ENCODE results near the gene LHX5. TPM values are rescaled to one million over a fixed set of nuclear protein-coding genes. Genes with fewer than 3 reads are reported as not detected.
"Not testable (repeated sequence)": the region's sequence is repeated elsewhere in the genome, so short reads cannot be mapped to it uniquely, and the experiment has no call there.

Gene LHX5
- total RNA-seq, 1 experiment from 2014 or later = not detected

GRCh38 chr12:113500782-113501311 lies 29.2 kb upstream of the LHX5 start:
- H3K27me3 Mint-ChIP-seq (ENCODE audit: unreplicated experiment) = peaks cover 67% of the 10 kb centered on the region
- H3K9me3 Mint-ChIP-seq (ENCODE audit: low read depth, unreplicated experiment) = no peaks in the 10 kb centered on the region
- H3K27ac Mint-ChIP-seq (ENCODE audit: unreplicated experiment) = no peak overlapping the region
- H3K4me1 Mint-ChIP-seq (ENCODE audit: low read depth, unreplicated experiment) = peaks cover 7% of the 10 kb centered on the region
- no TSS peak for BruUV-seq (replicated peaks)
- CTCF ChIA-PET = no interaction called here
- H3K4me3 Mint-ChIP-seq (ENCODE audit: low read depth, unreplicated experiment) = no peak overlapping the region
- intact Hi-C loops (cut with micrococcal nuclease; ENCODE audit: unreplicated experiment) = no loop called here
- TF ChIP-seq, protein P1, sequence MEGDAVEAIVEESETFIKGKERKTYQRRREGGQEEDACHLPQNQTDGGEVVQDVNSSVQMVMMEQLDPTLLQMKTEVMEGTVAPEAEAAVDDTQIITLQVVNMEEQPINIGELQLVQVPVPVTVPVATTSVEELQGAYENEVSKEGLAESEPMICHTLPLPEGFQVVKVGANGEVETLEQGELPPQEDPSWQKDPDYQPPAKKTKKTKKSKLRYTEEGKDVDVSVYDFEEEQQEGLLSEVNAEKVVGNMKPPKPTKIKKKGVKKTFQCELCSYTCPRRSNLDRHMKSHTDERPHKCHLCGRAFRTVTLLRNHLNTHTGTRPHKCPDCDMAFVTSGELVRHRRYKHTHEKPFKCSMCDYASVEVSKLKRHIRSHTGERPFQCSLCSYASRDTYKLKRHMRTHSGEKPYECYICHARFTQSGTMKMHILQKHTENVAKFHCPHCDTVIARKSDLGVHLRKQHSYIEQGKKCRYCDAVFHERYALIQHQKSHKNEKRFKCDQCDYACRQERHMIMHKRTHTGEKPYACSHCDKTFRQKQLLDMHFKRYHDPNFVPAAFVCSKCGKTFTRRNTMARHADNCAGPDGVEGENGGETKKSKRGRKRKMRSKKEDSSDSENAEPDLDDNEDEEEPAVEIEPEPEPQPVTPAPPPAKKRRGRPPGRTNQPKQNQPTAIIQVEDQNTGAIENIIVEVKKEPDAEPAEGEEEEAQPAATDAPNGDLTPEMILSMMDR (IDR thresholded peaks at IDR 0.05; ENCODE audit: unreplicated experiment) = no peak
- H3K36me3 Mint-ChIP-seq (ENCODE audit: insufficient read depth, unreplicated experiment) = no peaks in the 10 kb centered on the region
- no peak for DNase-seq

DNA sequence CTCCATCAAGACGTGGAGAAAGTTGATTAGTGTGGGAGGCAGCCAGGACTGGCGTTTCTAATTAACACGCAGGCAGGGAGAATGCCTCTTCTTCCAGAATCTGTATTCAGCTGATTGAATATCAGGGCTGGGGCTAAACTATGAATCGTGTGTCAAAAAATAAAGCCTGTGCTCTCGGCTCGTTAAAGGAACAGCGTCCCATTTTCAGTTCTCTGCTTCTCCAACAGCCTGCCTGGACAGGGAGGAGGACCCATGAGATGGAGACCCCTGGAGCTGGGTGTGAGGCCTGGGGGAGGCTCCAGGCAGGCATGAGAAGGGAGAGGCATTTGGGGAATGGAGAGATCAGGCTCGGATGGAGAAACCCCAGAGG lies 28.6 kb upstream of the LHX5 start:
- H3K9me3 Mint-ChIP-seq (ENCODE audit: low read depth, unreplicated experiment) = no peaks in the 10 kb centered on the region
- H3K36me3 Mint-ChIP-seq (ENCODE audit: insufficient read depth, unreplicated experiment) = no peaks in the 10 kb centered on the region
- peaks cover 7% of the 10 kb centered on the region for H3K4me1 Mint-ChIP-seq (ENCODE audit: low read depth, unreplicated experiment)
- H3K4me3 Mint-ChIP-seq (ENCODE audit: low read depth, unreplicated experiment) = no peak overlapping the region
- no TSS peak for BruUV-seq (replicated peaks)
- intact Hi-C loops (cut with micrococcal nuclease; ENCODE audit: unreplicated experiment) = no loop called here
- H3K27me3 Mint-ChIP-seq (ENCODE audit: unreplicated experiment) = peaks cover 62% of the 10 kb centered on the region
- DNase-seq = no peak
- TF ChIP-seq, protein P1 (IDR thresholded peaks at IDR 0.05; ENCODE audit: unreplicated experiment) = no peak
- CTCF ChIA-PET = no interaction called here
- no peak overlapping the region for H3K27ac Mint-ChIP-seq (ENCODE audit: unreplicated experiment)

- H3K27ac Mint-ChIP-seq (ENCODE audit: unreplicated experiment) = no peak overlapping the region
- intact Hi-C loops (cut with micrococcal nuclease; ENCODE audit: unreplicated experiment) = no loop called here
Observed at GRCh38 chr12:113498490-113498889, 26.8 kb upstream of the LHX5 start.

DNA sequence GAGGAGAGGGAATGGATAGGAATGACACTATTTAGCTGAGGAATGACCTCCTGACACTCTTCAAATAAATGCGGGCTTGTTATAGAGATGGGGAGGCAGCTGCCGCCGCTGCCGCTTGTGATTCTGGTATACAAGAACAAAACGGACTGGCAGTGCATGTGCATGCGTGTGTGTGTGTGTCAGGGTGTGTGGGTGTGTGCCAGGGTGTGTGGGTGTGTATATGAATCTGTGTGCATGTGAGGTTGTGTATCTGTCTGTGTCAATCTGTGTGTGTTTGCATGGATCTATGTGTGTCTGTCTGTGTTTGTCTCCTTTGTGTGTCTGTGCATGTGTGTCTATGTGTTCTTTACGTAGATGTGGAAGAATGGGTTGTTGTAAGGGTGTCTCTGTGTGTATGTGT lies 26.0 kb upstream of the LHX5 start:
- intact Hi-C loops (cut with micrococcal nuclease; ENCODE audit: unreplicated experiment) = no loop called here
- TF ChIP-seq, protein P1 (IDR thresholded peaks at IDR 0.05; ENCODE audit: unreplicated experiment) = no peak
- Mint-ChIP-seq H3K27me3 (ENCODE audit: unreplicated experiment) (peaks cover 52% of the 10 kb centered on the region), H3K9me3 (ENCODE audit: low read depth, unreplicated experiment) (no peaks in the 10 kb centered on the region), H3K27ac (ENCODE audit: unreplicated experiment) (no peak overlapping the region), H3K4me1 (ENCODE audit: low read depth, unreplicated experiment) (peaks cover 7% of the 10 kb centered on the region), H3K36me3 (ENCODE audit: insufficient read depth, unreplicated experiment) (no peaks in the 10 kb centered on the region), H3K4me3 (ENCODE audit: low read depth, unreplicated experiment) (no peak overlapping the region)
- DNase-seq = no peak
- no TSS peak for BruUV-seq (replicated peaks)
- CTCF ChIA-PET = no interaction called here

More at GRCh38 chr12:113498490-113498889, 26.8 kb upstream of the LHX5 start:
- TF ChIP-seq, protein P1 (IDR thresholded peaks at IDR 0.05; ENCODE audit: unreplicated experiment) = no peak
- CTCF ChIA-PET = no interaction called here
- H3K36me3 Mint-ChIP-seq (ENCODE audit: insufficient read depth, unreplicated experiment) = no peaks in the 10 kb centered on the region
- BruUV-seq (replicated peaks) = no TSS peak
- DNase-seq = no peak
- no peaks in the 10 kb centered on the region for H3K9me3 Mint-ChIP-seq (ENCODE audit: low read depth, unreplicated experiment)
- no peak overlapping the region for H3K4me3 Mint-ChIP-seq (ENCODE audit: low read depth, unreplicated experiment)
- H3K4me1 Mint-ChIP-seq (ENCODE audit: low read depth, unreplicated experiment) = peaks cover 7% of the 10 kb centered on the region
- H3K27me3 Mint-ChIP-seq (ENCODE audit: unreplicated experiment) = peaks cover 57% of the 10 kb centered on the region

- intact Hi-C loops (cut with micrococcal nuclease; ENCODE audit: unreplicated experiment); H3K27ac Mint-ChIP-seq (ENCODE audit: unreplicated experiment); CTCF ChIA-PET; BruUV-seq (replicated peaks); H3K9me3 Mint-ChIP-seq (ENCODE audit: low read depth, unreplicated experiment); H3K36me3 Mint-ChIP-seq (ENCODE audit: insufficient read depth, unreplicated experiment); H3K4me1 Mint-ChIP-seq (ENCODE audit: low read depth, unreplicated experiment); DNase-seq; H3K4me3 Mint-ChIP-seq (ENCODE audit: low read depth, unreplicated experiment): not testable (repeated sequence)
- peaks cover 43% of the 10 kb centered on the region for H3K27me3 Mint-ChIP-seq (ENCODE audit: unreplicated experiment)
Observed at GRCh38 chr12:113495941-113496340, 24.3 kb upstream of the LHX5 start.
